ENCODE measurements around the gene DCLK3. TPM values are rescaled to one million over a fixed set of nuclear protein-coding genes. Genes with fewer than 3 reads are reported as not detected.
A peak's percentile ranks its signal among the peaks of the same experiment; 100 is the strongest.

DCLK3 gene
- total RNA-seq, 2 donors from 2014 or later: 2.1 to 3.9 TPM

DNA sequence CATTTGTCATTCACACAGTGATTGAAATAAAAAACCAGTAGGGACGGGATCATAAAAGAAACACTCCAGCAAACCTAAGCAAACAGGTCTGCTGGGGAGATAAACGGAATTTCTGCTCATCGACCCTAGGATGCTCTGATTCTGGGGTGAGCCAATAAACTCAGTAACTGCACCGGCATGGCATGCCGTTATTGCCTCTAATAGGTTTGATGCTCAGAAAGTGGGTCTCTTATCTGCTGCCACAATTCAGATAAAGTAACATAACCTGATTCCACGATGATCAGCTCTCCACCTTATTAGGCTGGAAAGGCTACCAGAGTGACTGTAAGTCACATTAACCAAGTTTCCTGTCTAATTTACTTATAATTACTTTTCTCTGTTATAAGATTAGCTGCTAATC, 19.6 kb downstream of the DCLK3 start:
- H3K4me1 ChIP-seq (ENCODE audit: control insufficient read depth, insufficient read depth, low read length): peaks cover 3% of the 10 kb centered on the region
- no peaks in the 10 kb centered on the region for H3K27me3 ChIP-seq (ENCODE audit: control insufficient read depth, insufficient read depth, low read length, poor library complexity, severe bottlenecking)
- no peaks in the 10 kb centered on the region for H3K36me3 ChIP-seq (ENCODE audit: control insufficient read depth, insufficient read depth, low read length)
- Mint-ChIP-seq H3K27me3 (ENCODE audit: insufficient read depth) (no peaks in the 10 kb centered on the region), H3K9me3 (no peaks in the 10 kb centered on the region), H3K36me3 (ENCODE audit: low read depth) (no peaks in the 10 kb centered on the region), H3K27ac (no peak overlapping the region), H3K4me1 (peaks cover 8% of the 10 kb centered on the region), H3K4me3 (no peak overlapping the region)
- DNase-seq: no peak
- 96 to 97% methylated on average over 6 of the region's 6 CpGs for WGBS, 2 experiments (ENCODE audit: insufficient coverage in 1 of 2, insufficient read length in 1 of 2)
- no peak overlapping the region for H3K9ac ChIP-seq (ENCODE audit: extremely low read depth, low read length, poor library complexity, severe bottlenecking)
- H3K27ac ChIP-seq (ENCODE audit: low read depth, low read length): no peak overlapping the region
- TF ChIP-seq CTCF (conservative IDR thresholded peaks at IDR 0.05): no peak
- H3K9me3 ChIP-seq (ENCODE audit: control insufficient read depth, low read length): no peaks in the 10 kb centered on the region
- H3K4me3 ChIP-seq (ENCODE audit: low read length): no peak overlapping the region

DNA sequence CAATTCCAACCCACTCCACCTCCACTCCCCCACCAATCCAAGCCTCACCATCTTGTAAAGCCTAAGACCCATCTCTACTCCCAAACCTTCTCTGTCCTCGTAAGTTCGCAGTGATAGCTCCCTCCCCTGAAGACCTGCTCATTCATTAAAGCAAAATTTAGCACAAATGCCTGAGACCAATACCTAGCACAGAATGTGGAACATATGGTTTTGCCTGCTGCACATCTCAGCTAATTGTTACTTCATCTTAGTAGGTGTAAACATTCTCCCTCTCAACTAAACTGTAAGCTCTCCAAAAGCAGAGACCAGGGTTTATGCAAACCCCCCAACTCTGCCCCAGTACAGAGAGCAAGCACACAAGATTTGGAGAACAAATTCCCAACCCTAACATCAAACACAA, 20.5 kb downstream of the DCLK3 start:
- 95 to 100% methylated on average over 2 of the region's 2 CpGs for WGBS, 2 experiments (ENCODE audit: insufficient coverage in 1 of 2, insufficient read length in 1 of 2)
- H3K27me3 ChIP-seq (ENCODE audit: control insufficient read depth, insufficient read depth, low read length, poor library complexity, severe bottlenecking): no peaks in the 10 kb centered on the region
- no peaks in the 10 kb centered on the region for H3K36me3 Mint-ChIP-seq (ENCODE audit: low read depth)
- TF ChIP-seq CTCF (conservative IDR thresholded peaks at IDR 0.05): no peak
- H3K4me3 Mint-ChIP-seq: no peak overlapping the region
- peaks cover 3% of the 10 kb centered on the region for H3K4me1 ChIP-seq (ENCODE audit: control insufficient read depth, insufficient read depth, low read length)
- no peak overlapping the region for H3K27ac Mint-ChIP-seq
- no peak for DNase-seq
- H3K9me3 Mint-ChIP-seq: no peaks in the 10 kb centered on the region
- H3K27me3 Mint-ChIP-seq (ENCODE audit: insufficient read depth): no peaks in the 10 kb centered on the region
- no peak overlapping the region for H3K9ac ChIP-seq (ENCODE audit: extremely low read depth, low read length, poor library complexity, severe bottlenecking)
- H3K36me3 ChIP-seq (ENCODE audit: control insufficient read depth, insufficient read depth, low read length): no peaks in the 10 kb centered on the region
- H3K4me1 Mint-ChIP-seq: peaks cover 8% of the 10 kb centered on the region
- H3K27ac ChIP-seq (ENCODE audit: low read depth, low read length): no peak overlapping the region
- H3K4me3 ChIP-seq (ENCODE audit: low read length): no peak overlapping the region
- H3K9me3 ChIP-seq (ENCODE audit: control insufficient read depth, low read length): no peaks in the 10 kb centered on the region

DNA sequence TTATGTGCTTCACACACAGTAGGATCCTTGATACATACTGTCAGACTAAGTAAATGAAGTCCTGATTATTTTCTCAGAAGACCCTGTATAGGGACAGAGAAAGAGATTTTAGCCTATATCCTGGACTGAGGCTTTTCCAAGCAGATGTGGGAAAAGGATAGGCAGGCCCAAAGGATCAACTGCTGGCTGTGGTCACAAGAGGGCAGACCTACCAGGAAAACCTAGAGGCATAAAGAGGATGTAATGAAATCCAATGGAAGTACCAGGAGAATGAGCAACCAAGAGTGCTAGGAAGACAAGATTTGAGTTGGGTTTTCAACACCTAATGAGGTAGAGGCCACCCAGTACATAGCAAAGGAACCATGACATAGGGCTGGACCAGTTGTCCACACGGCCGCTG, 23.1 kb downstream of the DCLK3 start:
- Mint-ChIP-seq H3K27me3 (ENCODE audit: insufficient read depth) (peaks cover 12% of the 10 kb centered on the region), H3K4me3 (no peak overlapping the region), H3K9me3 (no peaks in the 10 kb centered on the region), H3K4me1 (peaks cover 8% of the 10 kb centered on the region), H3K36me3 (ENCODE audit: low read depth) (no peaks in the 10 kb centered on the region), H3K27ac (no peak overlapping the region)
- H3K27ac ChIP-seq (ENCODE audit: low read depth, low read length): no peak overlapping the region
- WGBS, 2 experiments (ENCODE audit: insufficient coverage in 1 of 2, insufficient read length in 1 of 2): 95 to 100% methylated on average over 2 of the region's 2 CpGs
- H3K9ac ChIP-seq (ENCODE audit: extremely low read depth, low read length, poor library complexity, severe bottlenecking): no peak overlapping the region
- no peak overlapping the region for H3K4me3 ChIP-seq (ENCODE audit: low read length)
- peak; percentile 70 for DNase-seq
- no peaks in the 10 kb centered on the region for H3K36me3 ChIP-seq (ENCODE audit: control insufficient read depth, insufficient read depth, low read length)
- H3K9me3 ChIP-seq (ENCODE audit: control insufficient read depth, low read length): no peaks in the 10 kb centered on the region
- TF ChIP-seq CTCF (conservative IDR thresholded peaks at IDR 0.05): peak; percentile 77
- H3K27me3 ChIP-seq (ENCODE audit: control insufficient read depth, insufficient read depth, low read length, poor library complexity, severe bottlenecking): no peaks in the 10 kb centered on the region
- peaks cover 6% of the 10 kb centered on the region for H3K4me1 ChIP-seq (ENCODE audit: control insufficient read depth, insufficient read depth, low read length)

All from endodermal cell (in vitro differentiated cells).